A204.1 (cell line): ENCODE results near the gene CLSTN2.

Experiments
- FAIRE-seq: peaks from 2 replicates; lab custom pipeline; 2012; peaks lifted over from hg19 to GRCh38; lab: Jason Lieb, UNC

CLSTN2 gene

DNA sequence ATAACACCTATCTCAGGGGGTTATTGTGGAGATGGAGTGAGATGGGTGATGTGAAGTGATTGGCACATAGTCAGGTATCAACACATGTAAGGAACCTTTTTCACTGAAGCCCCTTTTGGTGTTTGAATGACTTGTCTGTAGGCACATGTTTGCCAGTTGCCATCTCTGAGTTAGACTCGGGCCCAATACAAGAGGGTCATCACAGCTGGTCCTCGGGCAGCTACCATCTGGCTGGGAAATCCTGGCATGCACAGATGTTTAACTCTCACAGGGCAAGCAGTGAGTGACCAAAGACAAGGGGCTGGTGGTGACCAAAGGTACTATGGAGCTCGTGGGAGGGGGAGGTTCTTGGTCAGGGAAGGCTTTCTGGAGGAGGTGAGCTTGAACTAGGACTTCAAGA lies 118.8 kb downstream of the CLSTN2 start:
- FAIRE-seq, result no peak

DNA sequence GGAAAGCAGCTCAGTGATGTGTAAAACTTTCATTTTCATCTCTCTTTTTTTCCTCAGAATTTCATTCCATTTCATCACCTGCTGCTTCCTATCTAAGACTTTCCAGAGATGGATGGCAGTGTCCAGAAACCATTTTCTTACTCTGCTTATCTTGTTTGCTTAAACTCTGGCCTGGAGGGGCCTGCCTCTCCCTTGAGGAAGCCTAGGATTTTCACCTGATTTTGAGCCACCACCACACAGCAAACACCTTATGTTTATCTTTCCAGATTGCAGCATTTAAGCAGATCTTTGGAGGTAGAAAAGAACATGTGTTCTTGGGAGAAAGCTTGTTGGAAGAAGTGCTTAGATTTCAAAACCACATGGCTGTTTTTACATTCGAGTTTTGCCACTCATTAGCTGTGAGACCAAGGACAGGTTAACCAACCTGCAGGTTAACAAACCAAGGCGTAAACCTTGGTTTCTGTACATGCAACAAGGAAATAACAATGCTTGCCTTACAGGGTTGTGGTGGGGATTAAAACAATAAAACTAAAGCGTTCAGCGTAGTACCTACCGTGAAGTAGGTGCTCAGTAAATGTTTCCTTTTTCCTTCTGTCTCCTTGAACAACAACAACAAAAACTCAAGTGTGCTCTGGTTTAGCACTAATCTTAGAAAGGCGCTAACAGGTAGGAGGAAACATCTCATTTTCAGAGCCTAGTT lies 120.3 kb downstream of the CLSTN2 start:
- FAIRE-seq, result no peak

DNA sequence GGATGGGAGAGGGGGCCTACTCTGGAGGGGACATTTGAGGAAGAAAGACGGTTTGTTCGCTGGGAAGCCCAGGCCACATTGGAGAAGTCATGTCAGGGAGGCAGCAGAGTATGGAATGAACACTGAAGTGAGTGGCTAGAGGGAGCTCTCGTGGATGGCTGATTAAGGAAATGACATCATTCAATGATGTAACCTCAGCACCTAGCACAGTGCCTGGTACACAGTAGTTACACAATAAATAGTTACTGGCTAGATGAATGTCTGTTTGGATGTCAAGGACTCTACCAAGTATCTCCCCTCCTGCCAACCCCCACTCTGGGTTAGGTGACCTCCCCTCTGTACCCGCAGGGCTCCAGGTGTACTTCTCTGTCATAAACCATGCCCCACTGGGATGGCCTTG lies 121.1 kb downstream of the CLSTN2 start:
- FAIRE-seq, result no peak

DNA sequence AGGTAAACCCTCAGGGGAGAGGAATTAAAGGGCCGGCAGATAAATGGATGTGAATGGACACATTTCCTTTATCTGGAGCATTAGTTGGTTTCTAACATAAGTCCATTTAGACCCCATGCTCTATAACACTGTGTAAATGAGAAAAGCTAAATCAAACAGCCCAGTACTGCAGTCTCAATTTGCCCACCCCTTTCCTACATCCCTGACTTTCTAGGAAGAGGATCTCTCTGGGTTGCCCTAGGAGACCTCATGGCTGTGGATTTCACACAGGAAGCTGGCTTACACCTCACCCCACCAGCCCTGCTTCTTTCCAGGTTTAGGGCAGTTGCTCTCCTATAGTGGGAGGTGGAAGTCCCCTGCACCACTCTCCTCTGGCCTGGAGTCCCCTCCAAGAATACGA lies 126.2 kb downstream of the CLSTN2 start:
- no peak for FAIRE-seq

DNA sequence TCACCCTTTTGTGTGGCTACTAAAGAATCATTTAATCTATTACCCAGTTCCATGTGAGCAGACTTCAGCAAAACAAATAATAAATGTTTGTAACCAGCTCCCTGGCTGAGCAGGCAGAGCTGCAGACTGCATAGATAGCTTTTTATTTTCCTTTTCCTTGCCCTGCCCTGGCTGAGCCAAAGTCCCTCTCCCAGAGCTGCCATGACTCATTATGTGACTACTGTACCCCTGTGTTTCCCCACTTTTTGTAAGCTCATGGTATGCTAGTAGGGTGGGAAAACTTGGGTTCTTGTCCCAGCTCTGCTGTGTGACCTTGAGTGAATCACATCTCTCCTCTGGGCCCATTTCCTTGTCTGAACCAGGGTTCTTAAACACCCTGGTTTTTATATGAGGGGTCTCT lies 127.5 kb downstream of the CLSTN2 start:
- no peak for FAIRE-seq

DNA sequence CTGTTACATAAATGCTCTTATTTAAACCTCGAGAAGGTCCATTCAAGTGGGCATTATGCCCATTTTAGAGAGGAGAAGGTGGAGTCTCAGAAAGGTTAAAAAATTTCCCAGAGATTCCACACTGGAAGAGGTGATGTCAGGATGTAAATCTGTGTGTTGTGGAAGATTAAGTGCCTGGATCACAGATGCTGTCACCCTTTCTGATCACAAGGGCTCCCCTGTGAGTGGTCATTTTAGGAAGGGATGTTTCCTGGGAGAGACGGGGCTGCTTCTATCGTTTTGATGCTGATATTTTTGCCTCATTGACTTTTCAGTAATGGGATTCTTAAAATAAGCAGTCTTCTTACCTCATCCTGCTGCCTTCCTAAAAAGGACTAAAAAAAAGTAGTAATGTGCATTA lies 132.5 kb downstream of the CLSTN2 start:
- no peak for FAIRE-seq

DNA sequence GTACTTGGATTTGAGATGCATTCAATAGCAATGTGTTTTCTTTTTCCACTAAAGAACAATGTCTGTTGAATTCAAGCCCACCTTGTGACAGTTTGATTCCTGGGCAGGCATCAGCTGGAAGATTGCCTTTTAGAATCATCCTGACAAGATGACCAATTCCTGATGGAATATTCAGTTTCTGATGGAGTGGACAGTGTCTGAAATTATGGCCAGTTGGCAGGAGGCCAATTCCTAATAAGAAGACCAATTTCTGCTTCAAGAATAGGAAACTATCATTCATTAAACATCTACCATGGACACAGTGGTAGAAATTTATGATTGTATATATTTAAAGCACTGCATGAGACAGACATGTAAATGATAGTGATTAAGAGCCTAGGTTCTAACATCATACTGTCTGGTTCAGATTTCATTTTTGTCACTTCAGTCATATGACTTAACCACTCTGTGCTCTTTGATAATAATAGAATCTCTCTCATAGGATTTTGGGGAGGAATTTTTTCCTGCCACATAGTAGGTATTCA lies 133.6 kb downstream of the CLSTN2 start:
- no peak for FAIRE-seq

DNA sequence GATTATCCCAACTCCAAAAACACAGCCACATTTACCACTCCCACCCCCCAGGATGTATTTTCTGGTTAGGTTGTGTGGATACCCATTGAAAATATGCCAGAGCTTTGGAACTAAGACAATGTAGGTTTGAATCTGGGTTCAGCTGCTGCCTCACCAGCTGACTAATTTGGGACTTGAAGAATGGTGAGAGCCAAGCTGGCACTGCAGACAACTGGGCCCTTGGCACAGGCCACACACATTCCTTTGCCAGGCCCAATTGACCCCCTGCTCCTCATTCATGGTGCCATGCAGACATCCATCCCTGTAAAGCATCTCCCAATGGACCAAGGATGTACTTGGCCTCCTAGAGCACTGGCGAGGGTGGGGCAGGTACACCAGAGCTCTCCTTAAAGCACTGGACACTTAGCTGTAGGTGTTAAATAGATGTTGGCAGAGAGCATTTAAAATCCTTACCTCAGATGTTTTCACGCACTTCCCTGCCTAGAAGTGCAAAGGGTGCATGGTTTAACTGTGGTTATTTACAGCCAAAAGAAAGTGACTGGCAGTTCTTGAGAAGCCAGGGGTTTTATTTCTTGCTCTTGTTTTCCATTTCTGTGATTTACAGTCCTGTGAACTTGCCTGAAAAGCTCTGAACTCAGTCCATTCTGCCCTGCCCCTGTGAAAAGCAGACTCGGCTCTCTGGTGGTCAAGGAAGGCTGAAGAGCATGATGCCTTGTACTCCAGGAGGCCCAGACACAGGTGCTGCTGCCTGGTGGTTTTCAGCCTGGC lies 138.5 kb downstream of the CLSTN2 start:
- FAIRE-seq, result no peak

DNA sequence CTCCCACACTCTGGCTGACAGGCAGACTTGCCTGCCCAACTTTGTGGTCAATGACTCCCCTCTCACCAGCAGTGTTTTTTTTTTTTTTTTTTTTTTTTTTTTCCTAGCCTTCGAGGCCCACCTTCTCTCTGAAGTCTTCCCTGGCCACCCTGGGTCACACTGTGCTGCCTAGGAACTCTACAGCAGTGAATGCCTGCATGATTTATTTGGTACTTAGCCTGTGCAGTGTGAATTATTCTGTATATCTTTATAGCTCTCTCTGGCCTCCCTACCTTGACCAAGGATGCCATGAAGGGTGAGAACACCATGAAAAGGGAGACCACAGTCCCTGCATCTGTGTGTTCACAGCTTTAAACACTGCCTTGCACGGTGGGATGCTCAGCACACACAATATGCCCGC lies 141.6 kb downstream of the CLSTN2 start:
- no peak for FAIRE-seq

DNA sequence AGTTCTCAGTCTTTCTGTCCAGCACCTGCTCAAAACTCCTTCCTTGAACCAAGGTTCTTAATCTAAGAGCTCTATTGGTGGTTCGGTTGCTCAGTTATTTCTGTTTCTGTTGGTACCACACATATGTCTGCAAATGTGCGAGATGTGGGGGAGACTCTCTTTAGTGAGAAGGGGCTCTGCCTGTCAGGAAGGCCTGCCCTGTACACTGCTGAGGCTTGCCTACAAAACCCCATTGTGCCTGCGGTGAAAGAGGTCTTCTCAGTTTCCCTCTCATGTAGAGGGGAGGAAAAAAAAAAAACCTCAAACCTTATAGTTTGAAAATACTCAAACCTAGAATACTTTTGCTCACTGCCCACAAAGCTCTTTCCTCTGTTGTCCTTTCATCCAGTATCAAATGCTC lies 142.4 kb downstream of the CLSTN2 start:
- FAIRE-seq, result no peak

DNA sequence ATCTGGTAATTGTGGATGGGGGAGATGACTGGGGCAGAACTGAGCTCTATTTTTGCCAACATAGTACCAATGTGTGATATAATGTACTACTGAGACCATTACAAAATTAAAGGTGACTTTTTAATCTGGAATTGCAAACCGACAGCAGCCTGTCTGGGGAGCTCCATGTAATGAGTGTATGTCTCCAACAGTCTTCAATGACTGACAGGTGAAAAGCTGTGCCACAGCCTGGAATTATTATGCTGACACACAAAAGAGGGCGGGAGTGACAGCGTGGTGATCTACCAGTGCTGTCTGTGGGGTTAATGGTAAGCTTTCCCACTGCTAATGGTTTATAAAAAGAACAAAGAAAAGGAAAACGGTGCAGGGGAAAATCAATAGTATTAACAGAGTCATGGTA lies 143.4 kb downstream of the CLSTN2 start:
- no peak for FAIRE-seq

DNA sequence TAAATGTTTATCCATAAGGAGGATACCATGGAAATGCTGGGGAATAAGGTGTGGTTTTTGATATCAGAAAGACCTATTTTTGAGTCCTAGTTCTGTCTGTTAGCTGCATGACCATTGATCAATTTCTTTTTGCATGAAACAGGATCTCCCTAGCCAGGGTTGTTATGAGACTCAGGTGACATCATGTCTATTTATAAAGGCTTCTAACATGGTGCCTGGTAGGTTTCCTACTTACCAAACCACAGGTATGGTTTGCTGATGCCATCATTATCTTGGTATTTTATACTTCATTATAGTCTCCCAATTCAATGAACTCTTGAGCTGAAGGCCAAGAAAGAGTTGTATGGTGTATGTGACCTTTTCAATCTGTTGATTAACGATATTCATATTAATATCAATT lies 144.0 kb downstream of the CLSTN2 start:
- FAIRE-seq, result no peak

DNA sequence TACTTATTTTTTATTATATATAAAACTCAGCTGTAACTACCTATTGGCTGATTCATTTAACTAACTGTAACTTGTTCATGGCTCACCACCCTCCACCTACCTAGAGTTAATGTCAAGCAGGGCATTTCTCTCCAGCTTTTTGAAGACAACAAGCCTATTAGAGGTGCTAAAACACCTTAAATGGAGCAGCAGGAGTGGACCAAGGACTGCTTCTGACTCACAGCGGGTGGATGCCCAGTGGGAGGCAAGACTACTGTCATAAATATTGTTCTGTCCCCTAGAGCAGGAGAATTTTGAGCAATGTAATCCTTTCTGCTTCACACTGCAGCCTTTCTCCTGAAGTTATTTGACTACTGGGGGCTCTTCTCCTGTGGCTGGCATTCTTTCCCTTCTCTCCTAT lies 146.9 kb downstream of the CLSTN2 start:
- FAIRE-seq, result no peak

DNA sequence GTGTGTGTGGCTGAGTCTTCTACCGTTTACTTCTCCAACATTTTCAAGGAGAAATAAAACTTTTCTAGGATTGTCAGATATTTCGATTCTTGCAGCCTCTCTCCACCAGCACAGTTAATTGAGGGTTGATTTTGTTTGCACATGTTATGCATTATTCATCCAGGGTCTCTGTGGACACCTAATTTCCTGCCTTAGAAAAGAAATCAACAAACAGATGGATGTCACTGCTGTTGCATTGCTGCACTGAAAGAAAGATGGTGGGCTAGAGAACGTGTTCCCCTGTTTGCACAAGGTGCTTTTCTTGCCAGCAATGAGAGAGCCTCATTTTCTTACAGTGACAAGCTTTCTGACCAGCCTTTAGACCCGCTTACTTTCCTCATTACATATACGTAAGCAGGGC lies 150.0 kb downstream of the CLSTN2 start:
- FAIRE-seq, result no peak

DNA sequence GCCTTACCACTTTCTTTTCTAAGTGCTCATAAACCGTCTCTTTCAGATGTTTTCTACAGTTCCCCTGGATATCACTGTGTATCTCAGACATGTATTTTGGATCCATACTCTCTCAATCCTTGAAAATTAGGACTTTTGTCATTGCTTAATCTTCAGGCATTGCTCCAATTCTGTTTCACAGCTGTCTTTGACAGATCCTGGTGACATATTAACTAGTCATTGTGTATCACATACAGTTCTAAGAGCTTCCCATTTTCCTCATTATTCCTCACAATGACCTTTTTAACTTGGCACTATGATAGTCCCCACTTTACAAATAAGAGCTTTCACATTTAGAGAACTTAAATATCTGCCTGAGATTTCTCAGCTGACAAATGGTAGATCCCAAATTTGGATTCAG lies 151.7 kb downstream of the CLSTN2 start:
- FAIRE-seq, result no peak

DNA sequence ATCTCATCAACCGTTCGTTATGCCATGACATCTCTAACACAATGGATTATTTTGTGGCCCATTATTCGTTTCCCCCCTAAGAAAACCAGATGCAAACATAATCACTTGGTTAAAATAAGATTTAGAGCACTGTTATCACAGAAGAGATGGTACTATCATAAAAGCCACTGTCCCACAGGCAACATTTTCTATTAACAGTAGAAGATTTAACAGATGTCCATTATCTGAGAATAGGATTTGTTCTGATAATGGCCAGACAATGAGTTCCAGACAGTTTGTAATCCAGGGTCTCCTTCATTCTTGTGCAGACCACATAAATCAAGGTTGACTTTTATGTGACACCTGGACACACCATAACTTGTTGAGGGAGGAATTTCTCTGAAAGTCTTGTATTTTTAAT lies 153.1 kb downstream of the CLSTN2 start:
- FAIRE-seq, result no peak

DNA sequence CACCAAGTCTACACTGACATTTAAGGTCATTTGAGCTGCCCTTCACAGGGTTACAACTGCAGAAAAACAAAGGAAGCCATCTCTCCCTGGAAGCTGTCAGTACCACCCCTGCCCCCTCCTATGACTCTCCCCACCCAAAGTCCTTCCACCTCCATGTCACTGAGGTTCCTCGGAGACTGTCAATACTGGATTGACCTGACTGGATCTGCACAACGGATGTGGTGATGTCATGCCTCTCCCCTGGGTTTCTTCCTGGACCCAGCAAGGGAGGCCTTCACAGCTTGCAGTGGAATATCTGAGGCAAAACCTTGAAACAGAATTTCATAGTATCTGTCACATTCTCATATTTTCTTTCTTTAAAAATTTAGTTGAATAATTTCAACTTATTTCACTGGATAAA lies 153.5 kb downstream of the CLSTN2 start:
- FAIRE-seq, result no peak

DNA sequence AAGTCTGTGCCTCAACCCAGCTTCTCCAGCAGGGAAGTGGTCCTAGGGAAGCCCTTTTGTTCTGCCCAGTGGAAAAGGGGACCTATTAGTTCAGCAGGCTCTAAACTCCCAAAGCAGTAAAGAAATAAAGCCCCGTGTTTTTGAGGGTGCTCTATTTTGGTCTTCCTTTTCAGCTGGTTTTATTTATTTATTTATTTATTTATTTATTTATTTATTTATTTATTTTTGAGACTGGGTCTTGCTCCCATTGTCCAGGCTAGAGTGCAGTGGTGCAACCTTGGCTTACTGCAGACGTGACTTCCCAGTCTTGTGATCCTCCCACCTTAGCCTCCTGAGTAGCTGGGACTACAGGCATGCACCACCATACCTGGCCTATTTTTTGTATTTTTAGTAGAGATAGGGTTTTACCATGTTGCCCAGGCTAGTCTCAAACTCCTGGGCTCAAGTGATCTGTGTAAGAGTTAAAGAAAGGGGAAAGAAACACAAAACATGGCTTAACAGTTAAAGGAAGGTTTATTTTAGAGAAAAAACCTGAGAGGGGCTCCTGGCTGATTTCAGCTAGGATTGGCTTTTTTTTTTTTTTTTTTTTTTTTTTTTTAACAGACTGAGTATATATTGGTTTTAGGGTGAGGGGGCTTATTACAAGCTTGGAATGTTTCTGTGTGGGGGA lies 154.6 kb downstream of the CLSTN2 start:
- no peak for FAIRE-seq

DNA sequence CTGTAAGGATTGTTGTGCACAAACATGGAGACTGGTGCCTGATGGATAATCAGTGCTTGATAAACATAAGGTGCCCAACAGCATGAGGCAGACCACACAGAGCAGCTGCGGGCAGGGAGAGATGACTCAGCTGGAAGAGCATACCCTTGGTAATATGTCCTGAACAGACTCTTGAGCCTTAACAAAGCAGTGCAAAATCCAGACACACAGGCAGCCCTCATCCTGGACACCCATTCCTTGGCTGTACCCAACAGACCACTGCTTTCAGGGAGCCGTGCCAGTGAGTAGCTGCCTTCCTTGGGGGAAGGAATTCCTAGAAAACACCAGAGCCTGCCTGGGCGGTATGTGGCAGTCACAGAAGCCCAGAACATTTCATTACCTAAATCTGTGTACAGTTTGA lies 156.2 kb downstream of the CLSTN2 start:
- FAIRE-seq, result no peak

DNA sequence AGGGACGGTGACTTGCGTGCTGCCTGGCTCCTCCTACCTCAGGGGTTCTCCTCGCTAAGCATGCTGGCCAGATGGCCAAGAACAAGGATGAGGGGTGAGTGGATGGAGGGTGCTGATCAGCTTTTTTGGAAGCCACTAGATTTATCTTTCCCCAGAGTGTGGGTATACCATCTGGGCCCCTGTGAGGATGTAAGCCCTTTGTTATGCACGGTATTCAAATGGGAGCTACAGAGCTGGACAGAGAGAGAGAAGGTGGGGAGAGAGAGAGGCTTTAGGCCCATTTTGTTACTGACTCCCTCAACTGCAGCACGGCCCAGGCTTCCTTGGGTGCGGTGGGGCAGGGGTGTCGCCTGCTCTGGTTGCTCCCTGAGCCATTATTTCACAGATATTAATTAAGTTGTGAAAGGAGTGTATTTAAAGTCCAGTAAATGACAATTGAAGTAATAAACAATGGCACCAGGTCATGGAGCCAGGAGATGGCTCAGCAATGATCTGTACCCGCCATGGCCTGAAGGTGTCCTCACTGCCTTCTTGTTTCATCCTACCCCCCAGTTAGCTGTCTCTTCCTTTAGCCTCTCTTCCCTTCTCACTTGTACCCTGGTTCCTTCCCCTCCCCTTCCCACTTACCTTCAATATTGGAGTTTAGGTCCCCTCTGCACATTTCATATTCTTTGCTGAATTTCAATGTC lies 158.0 kb downstream of the CLSTN2 start:
- no peak for FAIRE-seq

DNA sequence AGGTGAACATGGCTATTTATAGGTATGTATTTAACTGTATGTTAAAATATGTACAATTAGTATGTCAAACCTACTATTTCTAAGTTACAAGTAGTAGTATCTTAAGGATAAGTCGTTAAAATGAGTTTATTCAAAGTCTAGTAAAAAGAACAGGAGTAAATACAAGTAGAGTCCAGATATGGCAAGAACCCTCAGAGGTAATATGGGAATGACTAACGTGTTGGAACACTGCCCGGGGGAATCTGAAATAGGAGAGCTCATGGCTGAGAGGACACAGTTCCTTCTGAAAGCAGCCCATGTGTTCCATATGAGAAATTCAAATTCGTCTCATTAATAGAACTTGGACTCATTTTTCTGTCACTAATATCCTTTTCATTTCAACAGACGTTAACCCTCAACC lies 158.8 kb downstream of the CLSTN2 start:
- FAIRE-seq, result no peak

DNA sequence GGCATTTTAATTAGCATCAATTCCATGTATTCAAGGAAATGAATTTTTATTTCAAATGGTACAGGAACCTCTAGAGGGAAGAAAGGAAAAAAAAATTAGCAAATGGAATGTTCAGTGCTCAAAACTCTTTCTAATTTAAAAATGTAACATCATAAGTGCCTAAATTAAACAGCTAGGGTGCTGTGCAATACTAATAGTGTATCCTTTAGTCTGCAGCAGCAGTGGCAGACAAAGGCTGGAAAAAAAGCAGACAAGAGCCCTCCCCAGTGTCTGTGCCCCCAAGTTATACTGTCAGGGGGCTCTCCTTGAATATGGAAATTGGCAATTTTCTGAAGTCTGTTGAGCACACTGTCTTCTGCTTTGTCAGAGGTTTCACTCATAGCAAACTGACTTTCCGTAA lies 159.5 kb downstream of the CLSTN2 start:
- no peak for FAIRE-seq

DNA sequence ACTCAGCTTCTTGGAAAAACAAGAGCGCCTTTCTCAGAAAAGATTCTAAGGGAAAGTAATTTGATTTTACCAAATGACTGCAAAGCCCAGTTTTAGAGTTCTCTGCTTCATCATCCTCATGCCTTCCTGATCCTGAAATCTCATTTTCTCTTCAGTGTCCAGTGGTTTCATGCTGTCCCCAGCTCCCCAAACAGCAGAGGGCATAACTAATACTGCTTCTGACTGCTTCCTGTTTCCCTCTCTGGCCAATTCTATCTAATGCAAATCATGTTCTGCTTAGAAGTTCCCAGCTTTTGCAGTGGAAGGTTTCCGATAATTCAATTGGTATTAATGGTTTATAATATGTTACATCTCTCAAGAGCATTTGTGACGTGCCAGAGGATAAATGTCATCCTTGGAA lies 161.1 kb downstream of the CLSTN2 start:
- FAIRE-seq, result no peak
